ENCODE data around the gene GRK3. TPM values are rescaled to one million over a fixed set of nuclear protein-coding genes. Genes with fewer than 3 reads are reported as not detected.

GRK3 gene
- total RNA-seq, 4 donors from 2014 or later, result 7.6 to 10.7 (median 8.8) TPM

DNA sequence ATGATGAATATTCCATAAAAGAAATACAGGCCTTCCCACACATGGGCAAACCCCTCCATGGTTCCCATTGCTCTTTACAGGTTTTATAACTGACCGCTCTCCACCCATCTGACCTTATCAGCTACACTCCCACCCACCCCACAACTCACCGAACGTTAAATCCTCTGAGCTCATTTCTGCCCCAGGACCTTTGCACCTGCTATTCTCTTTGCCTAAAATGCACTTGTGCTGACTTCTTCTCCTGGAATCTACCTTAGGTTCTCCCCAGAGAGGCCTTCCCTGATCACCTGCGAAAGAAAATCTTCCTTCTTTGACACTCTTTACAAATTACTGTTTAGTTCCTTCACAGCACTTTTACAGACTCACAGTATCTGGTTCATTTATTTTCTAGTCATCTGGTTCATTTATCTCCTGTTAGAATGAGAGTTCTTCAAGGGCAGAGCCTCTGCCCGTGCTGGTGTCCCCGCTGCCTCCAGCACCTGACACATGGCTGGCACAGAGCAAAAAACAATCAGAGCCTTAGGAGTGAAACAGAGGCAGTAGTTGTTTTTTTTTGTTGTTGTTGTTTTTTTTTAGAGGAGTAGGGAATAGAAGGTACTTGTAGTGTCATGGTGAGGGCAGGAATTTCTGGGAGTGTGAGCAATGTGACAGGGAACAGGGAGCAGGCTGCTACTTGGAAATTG, 21.6 kb upstream of the GRK3 start:
- Histone ChIP-seq H3K27ac (no peak overlapping the region), H3K36me3 (no peaks in the 10 kb centered on the region), H3K4me1 (no peaks in the 10 kb centered on the region), H3K4me3 (replicated peaks in 1 of 3) (no peak overlapping the region), H3K9me3 (no peaks in the 10 kb centered on the region), H3K27me3 (no peaks in the 10 kb centered on the region)
- WGBS, 2 donors, result 83 to 88% methylated on average over 6 of the region's 6 CpGs
- TF ChIP-seq, protein P1, sequence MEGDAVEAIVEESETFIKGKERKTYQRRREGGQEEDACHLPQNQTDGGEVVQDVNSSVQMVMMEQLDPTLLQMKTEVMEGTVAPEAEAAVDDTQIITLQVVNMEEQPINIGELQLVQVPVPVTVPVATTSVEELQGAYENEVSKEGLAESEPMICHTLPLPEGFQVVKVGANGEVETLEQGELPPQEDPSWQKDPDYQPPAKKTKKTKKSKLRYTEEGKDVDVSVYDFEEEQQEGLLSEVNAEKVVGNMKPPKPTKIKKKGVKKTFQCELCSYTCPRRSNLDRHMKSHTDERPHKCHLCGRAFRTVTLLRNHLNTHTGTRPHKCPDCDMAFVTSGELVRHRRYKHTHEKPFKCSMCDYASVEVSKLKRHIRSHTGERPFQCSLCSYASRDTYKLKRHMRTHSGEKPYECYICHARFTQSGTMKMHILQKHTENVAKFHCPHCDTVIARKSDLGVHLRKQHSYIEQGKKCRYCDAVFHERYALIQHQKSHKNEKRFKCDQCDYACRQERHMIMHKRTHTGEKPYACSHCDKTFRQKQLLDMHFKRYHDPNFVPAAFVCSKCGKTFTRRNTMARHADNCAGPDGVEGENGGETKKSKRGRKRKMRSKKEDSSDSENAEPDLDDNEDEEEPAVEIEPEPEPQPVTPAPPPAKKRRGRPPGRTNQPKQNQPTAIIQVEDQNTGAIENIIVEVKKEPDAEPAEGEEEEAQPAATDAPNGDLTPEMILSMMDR (IDR thresholded peaks at IDR 0.05), result no peak
- TF ChIP-seq POLR2A (IDR thresholded peaks at IDR 0.05), result no peak
- intact Hi-C loops (cut with DNase I), result no loop called here
- no peak for DNase-seq

DNA sequence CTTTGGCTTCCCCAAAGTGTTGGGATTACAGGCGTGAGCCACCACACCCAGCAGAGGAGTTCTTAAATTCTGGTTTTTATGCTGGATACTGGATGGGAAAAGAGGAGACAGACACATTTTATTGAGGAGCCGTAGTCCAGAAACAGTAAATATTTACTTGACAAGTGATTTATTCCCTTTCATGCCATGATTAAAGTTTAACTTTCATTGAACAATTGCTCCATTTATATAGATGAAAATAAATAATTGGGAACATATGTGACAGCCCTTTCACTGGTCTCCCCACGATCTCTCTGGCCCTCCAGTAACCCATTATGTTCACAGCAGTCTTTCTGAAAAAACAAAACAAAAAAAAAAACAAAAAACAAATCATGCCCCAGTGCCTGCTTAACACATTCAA, 19.3 kb upstream of the GRK3 start:
- no peak for DNase-seq
- H3K36me3 ChIP-seq, result no peaks in the 10 kb centered on the region
- 80 to 85% methylated on average over 3 of the region's 3 CpGs for WGBS, 2 donors
- no peaks in the 10 kb centered on the region for H3K9me3 ChIP-seq
- intact Hi-C loops (cut with DNase I), result no loop called here
- H3K27me3 ChIP-seq, result no peaks in the 10 kb centered on the region
- H3K4me1 ChIP-seq, result no peaks in the 10 kb centered on the region
- no peak overlapping the region for H3K27ac ChIP-seq
- no peak overlapping the region for H3K4me3 ChIP-seq (replicated peaks in 1 of 3)
- TF ChIP-seq, protein P1 (IDR thresholded peaks at IDR 0.05), result no peak
- TF ChIP-seq POLR2A (IDR thresholded peaks at IDR 0.05), result no peak

DNA sequence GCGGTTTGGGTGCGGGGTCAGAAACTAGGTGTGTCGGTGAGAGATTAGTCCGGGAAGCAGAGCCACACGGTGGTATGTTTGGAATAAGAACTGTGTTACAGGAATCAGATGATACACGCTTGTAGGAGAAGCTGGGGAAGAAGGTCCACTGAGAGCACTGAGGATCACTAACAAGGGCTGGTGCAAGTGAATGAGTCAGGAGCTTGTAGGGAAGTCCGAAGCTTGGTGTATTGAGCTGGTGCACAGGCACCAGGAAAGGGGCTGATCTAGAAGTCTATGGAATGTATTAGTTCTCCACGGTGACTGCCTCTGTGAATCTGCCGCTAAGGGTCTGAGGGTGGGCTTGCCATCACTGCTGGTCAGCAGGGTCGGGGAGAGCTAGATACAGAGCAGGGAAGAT, 18.8 kb upstream of the GRK3 start:
- Histone ChIP-seq H3K27ac (no peak overlapping the region), H3K9me3 (no peaks in the 10 kb centered on the region), H3K27me3 (no peaks in the 10 kb centered on the region), H3K4me1 (no peaks in the 10 kb centered on the region), H3K4me3 (replicated peaks in 1 of 3) (no peak overlapping the region), H3K36me3 (no peaks in the 10 kb centered on the region)
- DNase-seq, result no peak
- TF ChIP-seq, protein P1 (IDR thresholded peaks at IDR 0.05), result no peak
- TF ChIP-seq POLR2A (IDR thresholded peaks at IDR 0.05), result no peak
- 92 to 93% methylated on average over 10 of the region's 10 CpGs for WGBS, 2 donors
- intact Hi-C loops (cut with DNase I), result no loop called here

DNA sequence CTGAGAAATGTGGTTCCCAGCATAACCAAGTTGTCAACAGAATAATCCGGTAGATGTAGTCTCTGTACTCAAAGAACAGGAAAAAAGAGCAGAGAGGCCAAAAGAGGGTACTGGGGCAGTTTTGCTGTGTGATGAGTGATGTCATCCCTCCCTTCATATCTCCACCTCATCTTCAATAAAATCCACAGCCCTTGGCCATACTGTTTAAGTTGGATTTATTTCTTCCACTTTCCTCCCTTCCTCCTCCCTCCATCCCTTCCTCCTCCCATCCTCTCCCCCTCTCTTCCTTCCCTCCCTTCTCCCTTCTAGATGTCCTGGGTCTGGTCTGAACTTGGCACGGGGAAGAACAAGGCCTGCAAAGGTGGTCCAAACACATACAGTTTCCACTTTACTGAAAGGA, 18.2 kb upstream of the GRK3 start:
- Histone ChIP-seq H3K36me3 (no peaks in the 10 kb centered on the region), H3K4me3 (replicated peaks in 1 of 3) (no peak overlapping the region), H3K27ac (no peak overlapping the region), H3K9me3 (no peaks in the 10 kb centered on the region), H3K4me1 (no peaks in the 10 kb centered on the region), H3K27me3 (no peaks in the 10 kb centered on the region)
- intact Hi-C loops (cut with DNase I), result no loop called here
- TF ChIP-seq, protein P1 (IDR thresholded peaks at IDR 0.05), result no peak
- no peak for TF ChIP-seq POLR2A (IDR thresholded peaks at IDR 0.05)
- WGBS, 2 donors, result 95 to 99% methylated on average over 2 of the region's 2 CpGs
- no peak for DNase-seq

DNA sequence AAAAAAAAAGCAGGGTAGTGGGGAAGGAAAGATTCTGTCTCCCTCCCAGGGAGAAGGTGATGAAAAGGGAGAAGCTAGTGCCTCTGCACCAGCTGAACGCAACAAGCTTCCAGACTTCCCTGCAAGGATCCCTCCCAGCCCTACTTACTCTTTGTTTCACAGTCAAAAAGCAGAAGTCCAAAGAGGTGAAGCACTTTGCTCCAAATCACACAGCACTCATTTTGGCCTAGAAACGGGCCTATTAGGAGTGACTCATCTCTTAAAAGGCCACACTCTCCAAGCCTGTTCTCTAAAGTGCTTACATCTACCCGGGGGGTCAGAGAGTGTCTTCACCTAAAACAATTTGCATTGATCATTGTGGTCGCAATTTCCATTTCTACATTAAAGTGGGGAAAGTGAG, 17.7 kb upstream of the GRK3 start:
- intact Hi-C loops (cut with DNase I), result no loop called here
- Histone ChIP-seq H3K27ac (no peak overlapping the region), H3K4me1 (no peaks in the 10 kb centered on the region), H3K4me3 (replicated peaks in 1 of 3) (no peak overlapping the region), H3K36me3 (no peaks in the 10 kb centered on the region), H3K9me3 (no peaks in the 10 kb centered on the region), H3K27me3 (no peaks in the 10 kb centered on the region)
- TF ChIP-seq POLR2A (IDR thresholded peaks at IDR 0.05), result no peak
- TF ChIP-seq, protein P1 (IDR thresholded peaks at IDR 0.05), result no peak
- WGBS, 2 donors, result 82 to 89% methylated on average over 4 of the region's 4 CpGs
- DNase-seq, result no peak

Measured in thyroid gland (tissue), 4 donors.